Measurements from ENCODE around the gene CARD16.

DNA sequence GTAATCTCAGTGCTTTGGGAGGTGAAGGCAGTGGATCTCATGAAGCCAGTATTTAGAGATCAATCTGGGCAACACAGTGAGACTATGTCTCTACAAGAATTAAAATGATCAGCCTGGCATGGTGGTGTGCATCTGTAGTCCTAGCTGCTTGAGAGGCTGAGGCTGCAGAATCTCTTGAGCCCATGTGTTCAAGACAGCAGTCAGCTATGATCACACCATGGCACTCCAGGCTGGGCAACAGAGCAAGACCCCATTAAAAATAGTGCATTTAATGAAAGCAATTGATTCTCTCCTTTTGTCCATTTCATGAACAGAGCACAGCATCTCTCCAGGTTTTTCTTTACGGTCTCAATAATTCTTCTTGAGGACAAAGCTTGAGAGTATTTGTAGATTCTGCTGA lies 11.3 kb upstream of the CARD16 start:
- TF ChIP-seq CTCF (IDR thresholded peaks at IDR 0.05) = no peak
- TF ChIP-seq POLR2AphosphoS5 (IDR thresholded peaks at IDR 0.05; ENCODE audit: insufficient read depth in 1 of 2, low read depth in 1 of 2) = no peak

Measured in vagina (tissue), 2 donors.